ENCODE measurements around the gene OR2G6.
"Not testable (repeated sequence)": the region's sequence is repeated elsewhere in the genome, so short reads cannot be mapped to it uniquely, and the experiment has no call there.

DNA sequence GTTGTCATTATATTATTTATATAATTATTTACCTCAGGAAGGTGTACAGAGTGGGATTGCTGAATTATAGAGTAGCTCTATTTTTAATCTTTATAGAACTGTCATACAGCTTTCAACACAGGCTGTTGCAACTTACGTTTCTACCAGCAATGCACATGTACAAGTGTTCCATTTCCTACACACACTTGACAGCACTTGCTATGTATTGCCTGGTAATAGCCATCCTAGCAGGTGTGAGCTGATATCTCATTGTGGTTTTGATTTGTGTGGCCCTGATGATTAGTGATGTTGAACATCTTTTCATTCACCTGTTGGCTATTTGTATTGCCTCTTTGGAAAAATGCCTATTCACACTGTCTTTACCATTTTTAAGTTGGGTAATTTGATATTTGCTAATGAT lies 32.2 kb upstream of the OR2G6 start:
- TF ChIP-seq, protein P1, sequence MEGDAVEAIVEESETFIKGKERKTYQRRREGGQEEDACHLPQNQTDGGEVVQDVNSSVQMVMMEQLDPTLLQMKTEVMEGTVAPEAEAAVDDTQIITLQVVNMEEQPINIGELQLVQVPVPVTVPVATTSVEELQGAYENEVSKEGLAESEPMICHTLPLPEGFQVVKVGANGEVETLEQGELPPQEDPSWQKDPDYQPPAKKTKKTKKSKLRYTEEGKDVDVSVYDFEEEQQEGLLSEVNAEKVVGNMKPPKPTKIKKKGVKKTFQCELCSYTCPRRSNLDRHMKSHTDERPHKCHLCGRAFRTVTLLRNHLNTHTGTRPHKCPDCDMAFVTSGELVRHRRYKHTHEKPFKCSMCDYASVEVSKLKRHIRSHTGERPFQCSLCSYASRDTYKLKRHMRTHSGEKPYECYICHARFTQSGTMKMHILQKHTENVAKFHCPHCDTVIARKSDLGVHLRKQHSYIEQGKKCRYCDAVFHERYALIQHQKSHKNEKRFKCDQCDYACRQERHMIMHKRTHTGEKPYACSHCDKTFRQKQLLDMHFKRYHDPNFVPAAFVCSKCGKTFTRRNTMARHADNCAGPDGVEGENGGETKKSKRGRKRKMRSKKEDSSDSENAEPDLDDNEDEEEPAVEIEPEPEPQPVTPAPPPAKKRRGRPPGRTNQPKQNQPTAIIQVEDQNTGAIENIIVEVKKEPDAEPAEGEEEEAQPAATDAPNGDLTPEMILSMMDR (IDR thresholded peaks at IDR 0.05), result not testable (repeated sequence)
- not testable (repeated sequence) for TF ChIP-seq POLR2A (IDR thresholded peaks at IDR 0.05)
